Nephron (organoid): ENCODE measurements around the gene CHST11.

ENCODE experiments used
- H3K27ac Mint-ChIP-seq, 3 experiments: 2 replicates each; pipeline ENCODE4 v1.8.0; 2020; ENCODE audit warnings: mixed read lengths in 3 of 3, mild to moderate bottlenecking in 2 of 3, moderate library complexity in 1 of 3
- H3K27me3 Mint-ChIP-seq: 2 replicates; pipeline ENCODE4 v1.8.0; 2021; ENCODE audit warnings: low read depth, mild to moderate bottlenecking, moderate library complexity, mixed read lengths
- H3K36me3 Mint-ChIP-seq: 2 replicates; pipeline ENCODE4 v1.8.0; 2020; ENCODE audit warnings: low read depth, mixed read lengths
- H3K4me1 Mint-ChIP-seq: 2 replicates; pipeline ENCODE4 v1.8.0; 2020; ENCODE audit warnings: mixed read lengths
- H3K4me3 Mint-ChIP-seq, 3 experiments: 2 replicates each; pipeline ENCODE4 v1.8.0; 2020; ENCODE audit warnings: mild to moderate bottlenecking in 3 of 3, mixed read lengths in 3 of 3, moderate library complexity in 2 of 3
- H3K9me3 Mint-ChIP-seq: 2 replicates; pipeline ENCODE4 v1.8.0; 2020; ENCODE audit warnings: mixed read lengths
- CTCF ChIP-seq, 3 experiments: fragments of 200-600 bp; sonication (generic); IDR thresholded peaks; one replicate each; pipeline ENCODE4 v1.5.0; 2021; ENCODE audit warnings: antibody characterized with exemption in 3 of 3; ENCODE audit not compliant: unreplicated experiment in 3 of 3

CHST11 gene

GRCh38 chr12:104433061-104433460 lies 23.7 kb upstream of the CHST11 start:
- Mint-ChIP-seq H3K27me3 (no peaks in the 10 kb centered on the region), H3K36me3 (no peaks in the 10 kb centered on the region), H3K9me3 (no peaks in the 10 kb centered on the region), H3K4me1 (no peaks in the 10 kb centered on the region), H3K27ac (no peak overlapping the region), H3K4me3 (no peak overlapping the region)
- TF ChIP-seq CTCF (IDR thresholded peaks at IDR 0.05; ENCODE audit: unreplicated experiment in 3 of 3), result no peak

- no peak overlapping the region for H3K27ac Mint-ChIP-seq
- H3K27me3 Mint-ChIP-seq, result peaks cover 5% of the 10 kb centered on the region
- H3K9me3 Mint-ChIP-seq, result no peaks in the 10 kb centered on the region
- H3K36me3 Mint-ChIP-seq, result no peaks in the 10 kb centered on the region
- H3K4me1 Mint-ChIP-seq, result no peaks in the 10 kb centered on the region
- H3K4me3 Mint-ChIP-seq, result no peak overlapping the region
- TF ChIP-seq CTCF (IDR thresholded peaks at IDR 0.05; ENCODE audit: unreplicated experiment in 3 of 3), result no peak
Observed at GRCh38 chr12:104434129-104434528, 22.6 kb upstream of the CHST11 start.

- Mint-ChIP-seq H3K36me3 (no peaks in the 10 kb centered on the region), H3K27ac (no peak overlapping the region), H3K4me1 (no peaks in the 10 kb centered on the region), H3K9me3 (no peaks in the 10 kb centered on the region), H3K27me3 (peaks cover 5% of the 10 kb centered on the region), H3K4me3 (no peak overlapping the region)
- TF ChIP-seq CTCF (IDR thresholded peaks at IDR 0.05; ENCODE audit: unreplicated experiment in 3 of 3), result no peak
Observed at GRCh38 chr12:104435175-104435574, 21.6 kb upstream of the CHST11 start.

- peaks cover under 1% of the 10 kb centered on the region for H3K4me1 Mint-ChIP-seq
- H3K27me3 Mint-ChIP-seq, result peaks cover 5% of the 10 kb centered on the region
- no peaks in the 10 kb centered on the region for H3K36me3 Mint-ChIP-seq
- H3K4me3 Mint-ChIP-seq, result no peak overlapping the region
- no peak for TF ChIP-seq CTCF (IDR thresholded peaks at IDR 0.05; ENCODE audit: unreplicated experiment in 3 of 3)
- no peaks in the 10 kb centered on the region for H3K9me3 Mint-ChIP-seq
- H3K27ac Mint-ChIP-seq, result no peak overlapping the region
Observed at GRCh38 chr12:104435765-104436164, 21.0 kb upstream of the CHST11 start.

- Mint-ChIP-seq H3K9me3 (no peaks in the 10 kb centered on the region), H3K27me3 (peaks cover 11% of the 10 kb centered on the region), H3K4me3 (no peak overlapping the region), H3K36me3 (no peaks in the 10 kb centered on the region), H3K27ac (no peak overlapping the region), H3K4me1 (peaks cover 4% of the 10 kb centered on the region)
- no peak for TF ChIP-seq CTCF (IDR thresholded peaks at IDR 0.05; ENCODE audit: unreplicated experiment in 3 of 3)
Observed at GRCh38 chr12:104436790-104437189, 20.0 kb upstream of the CHST11 start.

- Mint-ChIP-seq H3K9me3 (no peaks in the 10 kb centered on the region), H3K27me3 (peaks cover 11% of the 10 kb centered on the region), H3K27ac (no peak overlapping the region), H3K36me3 (no peaks in the 10 kb centered on the region), H3K4me3 (no peak overlapping the region), H3K4me1 (peaks cover 4% of the 10 kb centered on the region)
- TF ChIP-seq CTCF (IDR thresholded peaks at IDR 0.05; ENCODE audit: unreplicated experiment in 3 of 3), result no peak
Observed at GRCh38 chr12:104438134-104438533, 18.6 kb upstream of the CHST11 start.
